HCT116 (cell line): ENCODE data around the gene CSRP3.

Source experiments
- ATF3 ChIP-seq: IDR thresholded peaks from 2 replicates; pipeline ENCODE4 v1.6.1; 2012
- ELF1 ChIP-seq: IDR thresholded peaks from 2 replicates; pipeline ENCODE4 v1.6.1; 2012; ENCODE audit warnings: low read depth, borderline replicate concordance
- EZH2 ChIP-seq: fragments of 200-600 bp; sonication (generic); IDR thresholded peaks from 2 replicates; pipeline ENCODE4 v1.6.1; 2017; ENCODE audit warnings: antibody characterized with exemption, mixed run types
- FOSL1 ChIP-seq: IDR thresholded peaks from 2 replicates; pipeline ENCODE4 v1.6.1; 2012; ENCODE audit warnings: low read depth
- JUND ChIP-seq: IDR thresholded peaks from 2 replicates; pipeline ENCODE4 v1.6.1; 2012
- POLR2A ChIP-seq: IDR thresholded peaks from 2 replicates; pipeline ENCODE4 v1.7.0; 2011; ENCODE audit warnings: borderline replicate concordance; ENCODE audit not compliant: insufficient read depth, insufficient read length; ENCODE audit errors: extremely low read depth
- SIN3A ChIP-seq: IDR thresholded peaks from 2 replicates; pipeline ENCODE4 v1.6.1; 2012; ENCODE audit warnings: low read depth
- SP1 ChIP-seq: IDR thresholded peaks from 2 replicates; pipeline ENCODE4 v1.6.1; 2012; ENCODE audit warnings: low read depth
- TCF7L2 ChIP-seq: IDR thresholded peaks from 2 replicates; pipeline ENCODE4 v1.7.0; 2011; ENCODE audit warnings: borderline replicate concordance, inconsistent platforms; ENCODE audit not compliant: insufficient read depth, insufficient read length; ENCODE audit errors: extremely low read depth
- ZBTB33 ChIP-seq: IDR thresholded peaks from 2 replicates; pipeline ENCODE4 v1.6.1; 2011; ENCODE audit warnings: mild to moderate bottlenecking, low read length, moderate library complexity; ENCODE audit not compliant: insufficient replicate concordance; ENCODE audit errors: extremely low read depth
- ZFX ChIP-seq: fragments of 450-650 bp; IDR thresholded peaks from 2 replicates; pipeline ENCODE4 v1.6.1; 2017
- ZNF274 ChIP-seq: fragments of 200-500 bp; sonication (Bioruptor generic); IDR thresholded peaks from 2 replicates; pipeline ENCODE4 v1.6.1; 2014; ENCODE audit warnings: mild to moderate bottlenecking, low read depth, low read length, inconsistent platforms
- TF ChIP-seq, protein P1 (sequence below), 3 experiments: fragments of 200-600 bp in 1 of 3; sonication (generic) in 1 of 3; IDR thresholded peaks in 2 of 3; conservative IDR thresholded peaks in 1 of 3; 2 replicates each; pipeline ENCODE4 v1.5.1; 2012 to 2017; ENCODE audit warnings: low read depth in 2 of 3, low read length in 2 of 3, antibody characterized with exemption in 1 of 3, borderline replicate concordance in 1 of 3, control low read depth in 1 of 3, mild to moderate bottlenecking in 1 of 3, mixed read lengths in 1 of 3, mixed run types in 1 of 3, moderate library complexity in 1 of 3; ENCODE audit not compliant: insufficient read depth in 1 of 3

GRCh38 chr11:19232910-19233503 lies 31.2 kb upstream of the CSRP3 start:
- TF ChIP-seq, protein P1, sequence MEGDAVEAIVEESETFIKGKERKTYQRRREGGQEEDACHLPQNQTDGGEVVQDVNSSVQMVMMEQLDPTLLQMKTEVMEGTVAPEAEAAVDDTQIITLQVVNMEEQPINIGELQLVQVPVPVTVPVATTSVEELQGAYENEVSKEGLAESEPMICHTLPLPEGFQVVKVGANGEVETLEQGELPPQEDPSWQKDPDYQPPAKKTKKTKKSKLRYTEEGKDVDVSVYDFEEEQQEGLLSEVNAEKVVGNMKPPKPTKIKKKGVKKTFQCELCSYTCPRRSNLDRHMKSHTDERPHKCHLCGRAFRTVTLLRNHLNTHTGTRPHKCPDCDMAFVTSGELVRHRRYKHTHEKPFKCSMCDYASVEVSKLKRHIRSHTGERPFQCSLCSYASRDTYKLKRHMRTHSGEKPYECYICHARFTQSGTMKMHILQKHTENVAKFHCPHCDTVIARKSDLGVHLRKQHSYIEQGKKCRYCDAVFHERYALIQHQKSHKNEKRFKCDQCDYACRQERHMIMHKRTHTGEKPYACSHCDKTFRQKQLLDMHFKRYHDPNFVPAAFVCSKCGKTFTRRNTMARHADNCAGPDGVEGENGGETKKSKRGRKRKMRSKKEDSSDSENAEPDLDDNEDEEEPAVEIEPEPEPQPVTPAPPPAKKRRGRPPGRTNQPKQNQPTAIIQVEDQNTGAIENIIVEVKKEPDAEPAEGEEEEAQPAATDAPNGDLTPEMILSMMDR (IDR thresholded peaks at IDR 0.05 in 2 of 3, conservative IDR thresholded peaks at IDR 0.05 in 1 of 3; ENCODE audit: borderline replicate concordance in 1 of 3, insufficient read depth in 1 of 3, low read depth in 2 of 3, low read length in 2 of 3), result no peak
- TF ChIP-seq SP1 (peak; percentile 80), FOSL1 (peak; percentile 91), EZH2 (no peak), ATF3 (no peak), POLR2A (no peak), ZBTB33 (no peak), ZFX (no peak), ELF1 (no peak; the same call in 1 of the 2 replicates), SIN3A (no peak), JUND (peak; percentile 85), ZNF274 (no peak), TCF7L2 (no peak)
